HEK293 (cell line): ENCODE measurements around the gene LBH.
"Not testable (repeated sequence)": the region's sequence is repeated elsewhere in the genome, so short reads cannot be mapped to it uniquely, and the experiment has no call there.

ENCODE experiments used
- CTCF ChIA-PET: fragments of 350-600 bp; formaldehyde crosslinking; extraction: SDS; loops from one replicate; lab custom pipeline; 2021; ENCODE audit warnings: antibody characterized with exemption; lab: Yijun Ruan, JAX
- POLR2A ChIA-PET: fragments of 300-600 bp; formaldehyde crosslinking; extraction: SDS; loops from one replicate; lab custom pipeline; 2020; ENCODE audit warnings: antibody characterized with exemption, inconsistent platforms; lab: Yijun Ruan, JAX
- H3K27ac ChIP-seq: fragments of 200-500 bp; sonication (Bioruptor generic); 2 replicates; pipeline ENCODE4 v1.5.1; 2014; ENCODE audit warnings: low read depth, low read length, control low read depth, inconsistent platforms; ENCODE audit errors: extremely low read depth
- H3K36me3 ChIP-seq, 2 experiments: fragments of 200-500 bp in 1 of 2; sonication (Bioruptor generic) in 1 of 2; 1 replicate in 1 of 2; 2 replicates in 1 of 2; pipeline ENCODE4 v1.5.1; 2014 to 2017; ENCODE audit warnings: inconsistent platforms in 2 of 2, low read length in 2 of 2; ENCODE audit not compliant: control insufficient read depth in 2 of 2, insufficient read depth in 1 of 2
- H3K4me1 ChIP-seq: fragments of 200-500 bp; sonication (Bioruptor generic); 2 replicates; pipeline ENCODE4 v1.5.1; 2014; ENCODE audit warnings: mild to moderate bottlenecking, low read length, inconsistent platforms; ENCODE audit not compliant: control insufficient read depth, insufficient read depth
- H3K4me3 ChIP-seq: 2 replicates; pipeline ENCODE4 v1.5.1; 2011; ENCODE audit warnings: low read depth, mild to moderate bottlenecking, control low read depth, low read length, moderate library complexity
- H3K9me3 ChIP-seq: fragments of 200-500 bp; sonication (Bioruptor generic); 2 replicates; pipeline ENCODE4 v1.5.1; 2014; ENCODE audit warnings: low read depth, low read length, inconsistent platforms; ENCODE audit not compliant: control insufficient read depth, insufficient read depth
- EGR2 ChIP-seq: fragments of 450-650 bp; formaldehyde crosslinking; IDR thresholded peaks from 2 replicates; pipeline ENCODE4 v1.5.1; 2016; ENCODE audit warnings: low read depth, missing biosample characterization, missing genetic modification characterization
- KLF1 ChIP-seq: fragments of 450-650 bp; formaldehyde crosslinking; IDR thresholded peaks from 2 replicates; pipeline ENCODE4 v1.5.1; 2016; ENCODE audit warnings: missing biosample characterization, missing genetic modification characterization
- MEIS1 ChIP-seq: sonication (generic); formaldehyde crosslinking; IDR thresholded peaks from 2 replicates; pipeline ENCODE4 v1.8.1; 2022; ENCODE audit warnings: missing genetic modification reagents, mild to moderate bottlenecking, borderline replicate concordance
- PRDM1 ChIP-seq: fragments of 450-650 bp; formaldehyde crosslinking; IDR thresholded peaks from 2 replicates; pipeline ENCODE4; 2016; ENCODE audit warnings: missing biosample characterization, missing genetic modification characterization
- SP7 ChIP-seq: fragments of 450-650 bp; formaldehyde crosslinking; IDR thresholded peaks from 2 replicates; pipeline ENCODE4 v1.5.1; 2016; ENCODE audit warnings: missing biosample characterization, missing genetic modification characterization
- ZFHX2 ChIP-seq: fragments of 450-650 bp; formaldehyde crosslinking; conservative IDR thresholded peaks from 2 replicates; pipeline ENCODE4 v1.5.1; 2016; ENCODE audit warnings: missing biosample characterization, missing genetic modification characterization
- ZFP69B ChIP-seq: fragments of 450-650 bp; formaldehyde crosslinking; IDR thresholded peaks from 2 replicates; pipeline ENCODE4 v1.5.1; 2016; ENCODE audit warnings: missing biosample characterization, missing genetic modification characterization
- ZIC2 ChIP-seq: fragments of 450-650 bp; formaldehyde crosslinking; IDR thresholded peaks from 2 replicates; pipeline ENCODE4 v1.5.1; 2016; ENCODE audit warnings: missing biosample characterization, missing genetic modification characterization
- ZNF146 ChIP-seq: fragments of 450-650 bp; formaldehyde crosslinking; IDR thresholded peaks from 2 replicates; pipeline ENCODE4 v1.5.1; 2016; ENCODE audit warnings: missing biosample characterization, missing genetic modification characterization
- ZNF391 ChIP-seq: fragments of 450-650 bp; formaldehyde crosslinking; IDR thresholded peaks from 2 replicates; pipeline ENCODE4 v1.5.1; 2016; ENCODE audit warnings: low read depth, missing biosample characterization, missing genetic modification characterization, borderline replicate concordance
- ZNF501 ChIP-seq: fragments of 450-650 bp; formaldehyde crosslinking; IDR thresholded peaks from 2 replicates; pipeline ENCODE4 v1.5.1; 2016; ENCODE audit warnings: missing biosample characterization, missing genetic modification characterization
- ZNF621 ChIP-seq: fragments of 450-650 bp; formaldehyde crosslinking; IDR thresholded peaks from 2 replicates; pipeline ENCODE4 v1.5.1; 2017; ENCODE audit warnings: missing biosample characterization, missing genetic modification characterization
- ZNF626 ChIP-seq: fragments of 450-650 bp; sonication (Bioruptor Pico); formaldehyde crosslinking; IDR thresholded peaks from 2 replicates; pipeline ENCODE4 v1.5.1; 2018; ENCODE audit warnings: missing biosample characterization, missing genetic modification characterization, inconsistent platforms
- ZNF791 ChIP-seq: fragments of 450-650 bp; formaldehyde crosslinking; IDR thresholded peaks from 2 replicates; pipeline ENCODE4 v1.5.1; 2016; ENCODE audit warnings: missing biosample characterization, missing genetic modification characterization
- ZNF792 ChIP-seq: fragments of 450-650 bp; formaldehyde crosslinking; IDR thresholded peaks from 2 replicates; pipeline ENCODE4 v1.5.1; 2016; ENCODE audit warnings: missing biosample characterization, missing genetic modification characterization
- ZXDB ChIP-seq: fragments of 450-650 bp; formaldehyde crosslinking; IDR thresholded peaks from 2 replicates; pipeline ENCODE4 v1.5.1; 2016; ENCODE audit warnings: missing biosample characterization, missing genetic modification characterization
- TF ChIP-seq, protein P1 (sequence below): sonication (generic); formaldehyde crosslinking; IDR thresholded peaks from 2 replicates; pipeline ENCODE4 v1.8.1; 2022; ENCODE audit warnings: mild to moderate bottlenecking, moderate library complexity, missing genetic modification reagents
- TF ChIP-seq, protein P2 (sequence below): fragments of 450-650 bp; formaldehyde crosslinking; optimal IDR thresholded peaks from 2 replicates; pipeline ENCODE3; 2016; ENCODE audit warnings: missing biosample characterization, mild to moderate bottlenecking, missing genetic modification characterization
- TF ChIP-seq, protein P3 (sequence below): fragments of 450-650 bp; formaldehyde crosslinking; IDR thresholded peaks from 2 replicates; pipeline ENCODE4 v1.5.1; 2017; ENCODE audit warnings: missing biosample characterization, mild to moderate bottlenecking, missing genetic modification characterization, moderate library complexity

Gene LBH

DNA sequence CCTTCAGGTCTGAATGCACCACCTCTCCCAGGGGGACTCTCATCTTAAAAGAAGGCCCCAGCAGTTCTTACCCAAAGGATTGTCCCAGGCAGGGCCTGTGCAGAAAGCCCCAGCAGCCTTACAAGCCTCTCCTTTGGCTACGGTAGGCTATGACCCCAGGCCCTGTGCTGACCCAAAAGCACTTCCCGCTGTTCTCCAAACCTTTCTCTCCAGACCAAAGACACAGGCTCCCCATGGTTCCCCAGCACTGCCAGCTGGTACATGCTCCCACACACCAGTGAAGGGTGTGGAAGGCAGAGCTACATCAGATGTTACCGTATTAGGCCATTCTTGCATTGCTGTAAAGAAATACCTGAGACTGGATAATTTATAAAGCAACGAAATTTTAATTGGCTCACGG is 35.4 kb downstream of the LBH start (continued):
- no peak for TF ChIP-seq ZNF501 (tag by site-specific recombination)
- TF ChIP-seq, protein P1, sequence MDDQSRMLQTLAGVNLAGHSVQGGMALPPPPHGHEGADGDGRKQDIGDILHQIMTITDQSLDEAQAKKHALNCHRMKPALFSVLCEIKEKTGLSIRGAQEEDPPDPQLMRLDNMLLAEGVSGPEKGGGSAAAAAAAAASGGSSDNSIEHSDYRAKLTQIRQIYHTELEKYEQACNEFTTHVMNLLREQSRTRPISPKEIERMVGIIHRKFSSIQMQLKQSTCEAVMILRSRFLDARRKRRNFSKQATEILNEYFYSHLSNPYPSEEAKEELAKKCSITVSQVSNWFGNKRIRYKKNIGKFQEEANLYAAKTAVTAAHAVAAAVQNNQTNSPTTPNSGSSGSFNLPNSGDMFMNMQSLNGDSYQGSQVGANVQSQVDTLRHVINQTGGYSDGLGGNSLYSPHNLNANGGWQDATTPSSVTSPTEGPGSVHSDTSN (CRISPR knock-in tag): no peak

DNA sequence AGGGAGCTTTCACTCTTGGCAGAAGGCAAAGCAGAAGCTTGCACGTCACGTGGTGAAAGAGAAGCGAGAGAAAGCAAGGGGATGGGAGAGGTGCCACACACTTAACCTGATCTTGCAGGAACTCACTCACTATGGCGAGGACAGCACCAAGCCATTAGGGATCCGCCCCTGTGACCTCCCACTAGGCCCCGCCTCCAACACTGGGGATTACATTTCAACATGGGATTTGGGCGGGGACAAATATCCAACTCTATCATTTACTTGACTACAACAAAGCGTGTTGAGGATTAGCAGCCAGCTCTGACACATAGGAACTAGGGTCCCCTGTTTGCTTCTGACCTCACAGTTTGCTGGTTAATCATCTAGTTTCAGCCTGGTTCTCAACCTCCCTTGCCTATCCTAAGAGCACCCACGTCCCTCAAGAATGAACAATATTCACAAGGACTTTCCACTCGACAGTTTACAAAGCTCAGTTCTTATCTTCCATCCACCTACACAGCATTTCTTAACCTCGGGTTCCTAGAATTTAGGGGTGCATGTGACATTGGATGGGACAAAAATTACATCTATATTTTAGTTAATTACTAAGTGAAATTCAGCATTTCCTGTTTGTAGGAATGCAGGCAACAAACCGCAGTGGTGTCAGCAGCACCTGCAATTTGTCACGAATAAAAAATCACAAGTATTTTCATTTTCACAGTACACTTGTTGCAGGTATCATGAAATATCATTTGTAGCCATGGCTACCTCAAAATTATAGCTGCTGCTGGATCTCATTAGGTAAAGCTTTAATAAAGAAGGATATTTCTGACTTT is 36.0 kb downstream of the LBH start:
- ChIA-PET CTCF (interaction anchor here (0.7 kb wide), 2 partner anchors 15 to 102 kb away, joined by 3 read pairs; no protein-coding TSS in a partner anchor), POLR2A (no interaction called here)
- Histone ChIP-seq H3K9me3 (no peaks in the 10 kb centered on the region), H3K27ac (no peak overlapping the region), H3K36me3 (no peaks in the 10 kb centered on the region), H3K4me3 (no peak overlapping the region), H3K4me1 (no peaks in the 10 kb centered on the region)
- peak; percentile 38; the same call in 1 of the 2 replicates for TF ChIP-seq SP7 (tag by site-specific recombination)
- no peak for TF ChIP-seq MEIS1
- TF ChIP-seq ZNF391: no peak
- no peak for TF ChIP-seq ZNF792

DNA sequence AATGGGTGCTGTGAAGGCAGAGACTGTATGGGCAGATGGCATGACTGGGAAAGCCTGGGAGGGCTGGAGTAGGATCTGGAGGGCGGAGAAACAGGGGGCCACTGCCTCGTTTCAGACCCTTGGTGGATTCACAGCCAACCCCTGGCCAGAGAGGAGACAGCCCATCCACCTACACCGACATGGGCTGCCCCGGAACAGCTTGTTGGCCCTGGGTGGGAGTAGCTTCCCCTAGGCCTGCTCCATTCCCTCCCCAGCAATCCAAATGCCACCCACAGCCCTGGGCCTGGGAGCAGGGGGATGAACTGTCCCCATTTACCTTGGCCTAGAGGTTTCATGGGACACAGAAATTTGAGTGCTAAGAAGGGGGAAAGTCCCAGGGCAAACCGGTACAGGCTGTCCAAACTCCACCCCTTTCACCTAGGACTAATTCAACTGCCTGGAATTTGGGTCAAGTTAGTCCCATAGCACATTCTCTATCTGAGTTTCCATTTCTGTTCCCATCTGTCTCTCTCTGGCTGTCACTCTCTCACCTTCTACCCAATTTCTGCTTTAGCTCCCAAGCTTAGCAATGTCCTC is 37.0 kb downstream of the LBH start:
- Histone ChIP-seq H3K4me3 (no peak overlapping the region), H3K36me3 (no peaks in the 10 kb centered on the region), H3K4me1 (no peaks in the 10 kb centered on the region), H3K27ac (no peak overlapping the region)
- ChIA-PET CTCF (interaction anchor here (1.3 kb wide), 1 partner anchor 104 kb away, joined by 3 read pairs; no protein-coding TSS in a partner anchor), POLR2A (no interaction called here)
- TF ChIP-seq ZFHX2 (tag by site-specific recombination) (peak; percentile 69), ZIC2 (tag by site-specific recombination) (no peak), EGR2 (tag by site-specific recombination) (peak; percentile 71)
- TF ChIP-seq, protein P2, sequence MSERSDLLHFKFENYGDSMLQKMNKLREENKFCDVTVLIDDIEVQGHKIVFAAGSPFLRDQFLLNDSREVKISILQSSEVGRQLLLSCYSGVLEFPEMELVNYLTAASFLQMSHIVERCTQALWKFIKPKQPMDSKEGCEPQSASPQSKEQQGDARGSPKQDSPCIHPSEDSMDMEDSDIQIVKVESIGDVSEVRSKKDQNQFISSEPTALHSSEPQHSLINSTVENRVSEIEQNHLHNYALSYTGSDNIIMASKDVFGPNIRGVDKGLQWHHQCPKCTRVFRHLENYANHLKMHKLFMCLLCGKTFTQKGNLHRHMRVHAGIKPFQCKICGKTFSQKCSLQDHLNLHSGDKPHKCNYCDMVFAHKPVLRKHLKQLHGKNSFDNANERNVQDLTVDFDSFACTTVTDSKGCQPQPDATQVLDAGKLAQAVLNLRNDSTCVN (tag by site-specific recombination): no peak
- TF ChIP-seq, all 188 proteins: peak for 2
- H3K9me3 ChIP-seq: no peaks in the 10 kb centered on the region

DNA sequence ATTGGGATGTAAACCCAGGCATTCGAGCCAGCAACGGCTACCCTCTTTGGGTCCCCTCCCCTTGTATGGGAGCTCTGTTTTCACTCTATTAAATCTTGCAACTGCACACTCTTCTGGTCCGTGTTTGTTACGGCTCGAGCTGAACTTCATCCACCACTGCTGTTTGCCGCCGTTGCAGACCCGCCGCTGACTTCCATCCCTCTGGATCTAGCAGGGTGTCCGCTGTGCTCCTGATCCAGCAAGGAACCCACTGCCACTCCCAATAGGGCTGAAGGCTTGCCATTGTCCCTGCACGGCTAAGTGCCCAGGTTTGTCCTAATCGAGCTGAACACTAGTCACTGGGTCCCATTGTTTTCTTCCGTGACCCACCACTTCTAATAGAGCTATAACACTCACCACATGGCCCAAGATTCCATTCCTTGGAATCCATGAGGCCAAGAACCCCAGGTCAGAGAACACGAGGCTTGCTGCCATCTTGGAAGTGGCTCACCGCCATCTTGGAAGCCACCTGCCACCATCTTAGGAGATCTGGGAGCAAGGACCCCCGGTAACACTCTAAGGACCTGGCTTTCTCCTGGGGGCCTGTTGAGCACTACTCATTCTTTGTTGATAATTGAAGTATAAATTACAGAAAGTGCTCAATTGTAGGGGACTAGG is 37.9 kb downstream of the LBH start:
- not testable (repeated sequence) for H3K36me3 ChIP-seq, H3K9me3 ChIP-seq, H3K27ac ChIP-seq, H3K4me3 ChIP-seq, H3K4me1 ChIP-seq
- POLR2A ChIA-PET: interaction anchor here (1.5 kb wide), 1 partner anchor 37 kb away, joined by 3 read pairs; no protein-coding TSS in a partner anchor
- CTCF ChIA-PET: interaction anchor here (1.3 kb wide), 1 partner anchor 104 kb away, joined by 3 read pairs; no protein-coding TSS in a partner anchor

DNA sequence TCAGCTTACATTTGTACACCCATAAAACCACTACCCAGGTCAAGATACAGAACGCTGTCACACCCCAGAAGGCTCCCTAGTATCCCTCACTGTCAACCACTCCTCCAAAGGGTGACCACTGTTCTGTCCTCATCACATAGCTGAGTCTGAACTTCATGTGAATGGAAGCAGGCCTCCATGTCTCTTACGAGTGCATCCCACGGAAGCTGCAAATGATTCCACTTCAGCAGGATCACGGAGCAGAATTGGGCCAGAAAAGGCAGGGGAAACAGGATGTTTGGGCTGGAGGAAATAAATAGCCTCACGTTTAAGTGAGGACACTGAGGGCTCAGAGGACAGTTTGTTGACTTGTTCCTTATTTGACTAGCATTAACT is 38.4 kb downstream of the LBH start:
- H3K9me3 ChIP-seq: no peaks in the 10 kb centered on the region
- ChIA-PET CTCF (interaction anchor here (1.1 to 1.3 kb wide), 2 partner anchors 31 to 105 kb away, joined by 3 read pairs; no protein-coding TSS in a partner anchor), POLR2A (interaction anchor here (1.5 kb wide), 1 partner anchor 37 kb away, joined by 3 read pairs; no protein-coding TSS in a partner anchor)
- H3K4me3 ChIP-seq: no peak overlapping the region
- no peaks in the 10 kb centered on the region for H3K36me3 ChIP-seq
- H3K4me1 ChIP-seq: peaks cover 3% of the 10 kb centered on the region; the same call in 1 of the 2 replicates
- no peak overlapping the region for H3K27ac ChIP-seq
- TF ChIP-seq KLF1 (tag by site-specific recombination): no peak
- no peak for TF ChIP-seq ZFP69B (tag by site-specific recombination)
- no peak for TF ChIP-seq ZNF621 (tag by site-specific recombination)
- TF ChIP-seq ZXDB: no peak
- TF ChIP-seq PRDM1 (tag by site-specific recombination): no peak
- TF ChIP-seq ZNF146 (tag by site-specific recombination): no peak
- TF ChIP-seq, protein P3, sequence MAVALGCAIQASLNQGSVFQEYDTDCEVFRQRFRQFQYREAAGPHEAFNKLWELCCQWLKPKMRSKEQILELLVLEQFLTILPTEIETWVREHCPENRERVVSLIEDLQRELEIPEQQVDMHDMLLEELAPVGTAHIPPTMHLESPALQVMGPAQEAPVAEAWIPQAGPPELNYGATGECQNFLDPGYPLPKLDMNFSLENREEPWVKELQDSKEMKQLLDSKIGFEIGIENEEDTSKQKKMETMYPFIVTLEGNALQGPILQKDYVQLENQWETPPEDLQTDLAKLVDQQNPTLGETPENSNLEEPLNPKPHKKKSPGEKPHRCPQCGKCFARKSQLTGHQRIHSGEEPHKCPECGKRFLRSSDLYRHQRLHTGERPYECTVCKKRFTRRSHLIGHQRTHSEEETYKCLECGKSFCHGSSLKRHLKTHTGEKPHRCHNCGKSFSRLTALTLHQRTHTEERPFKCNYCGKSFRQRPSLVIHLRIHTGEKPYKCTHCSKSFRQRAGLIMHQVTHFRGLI: no peak
- no peak for TF ChIP-seq ZNF626
- TF ChIP-seq ZNF791 (tag by site-specific recombination): no peak
